HepG2 (cell line): ENCODE data around the gene LITAF. TPM values are rescaled to one million over a fixed set of nuclear protein-coding genes. Genes with fewer than 3 reads are reported as not detected.

ENCODE experiments used
- ATAC-seq: fragments of 200-7000 bp; cut with Tn5 transposase; 3 replicates; pipeline ENCODE4 v1.9.1; 2020; ENCODE audit warnings: mild to moderate bottlenecking, moderate library complexity
- BruUV-seq: library from RNA; stranded (reverse); fragments of 400-500 nt; replicated peaks from 2 replicates; lab custom pipeline; 2021; lab: Mats Ljungman, UMichigan
- CTCF ChIA-PET: fragments of 300-600 bp; formaldehyde crosslinking; extraction: SDS; loops from one replicate; lab custom pipeline; 2021; ENCODE audit warnings: low total read pairs, inconsistent platforms, low intra/inter-chr PET ratio; lab: Yijun Ruan, JAX
- POLR2A ChIA-PET: fragments of 350-600 bp; sonication (Branson Sonifier 250); formaldehyde crosslinking; loops from one replicate; lab custom pipeline; 2020; ENCODE audit warnings: antibody characterized with exemption, inconsistent platforms; lab: Yijun Ruan, JAX
- DNase-seq: peaks from one replicate; pipeline ENCODE4 v3.0.0-alpha.2; 2015; ENCODE audit warnings: low spot score
- FAIRE-seq: peaks from 3 replicates; lab custom pipeline; 2011; peaks lifted over from hg19 to GRCh38; lab: Jason Lieb, UNC
- H2AFZ ChIP-seq: one replicate; pipeline ENCODE4 v1.6.1; 2011; ENCODE audit warnings: low read length, inconsistent platforms
- H3K27ac ChIP-seq: fragments of 300-600 bp; 3 replicates; pipeline ENCODE4 v1.8.0; 2011; ENCODE audit warnings: mixed run types, mild to moderate bottlenecking, mixed read lengths, low read length, inconsistent platforms; ENCODE audit not compliant: insufficient read depth; ENCODE audit errors: extremely low read length
- H3K27me3 ChIP-seq, 2 experiments: fragments of 200-600 bp in 1 of 2; 2 replicates in 1 of 2; 3 replicates in 1 of 2; pipeline versions ENCODE4 v1.6.0 to v1.8.0; 2011; ENCODE audit warnings: low read length in 2 of 2, mild to moderate bottlenecking in 2 of 2, moderate library complexity in 2 of 2, inconsistent platforms in 1 of 2; ENCODE audit not compliant: insufficient read depth in 2 of 2, control insufficient read depth in 1 of 2
- H3K36me3 ChIP-seq, 2 experiments: fragments of 200-600 bp in 1 of 2; replicated peaks in 1 of 2; 2 replicates in 1 of 2; 3 replicates in 1 of 2; pipeline versions ENCODE4 v1.5.1 to v1.8.0; 2011; ENCODE audit warnings: low read length in 2 of 2, inconsistent platforms in 1 of 2; ENCODE audit not compliant: insufficient read depth in 2 of 2, control insufficient read depth in 1 of 2
- H3K4me1 ChIP-seq: 2 replicates; pipeline ENCODE4 v1.5.1; 2012; ENCODE audit warnings: low read length, inconsistent platforms; ENCODE audit not compliant: insufficient read depth
- H3K4me2 ChIP-seq: 2 replicates; pipeline ENCODE4 v1.6.0; 2011; ENCODE audit warnings: low read depth, low read length, inconsistent platforms
- H3K4me3 ChIP-seq, 3 experiments: fragments of 200-600 bp in 1 of 3; sonication (generic), shearing (Covaris generic) in 1 of 3; replicated peaks in 1 of 3; 2 replicates each; pipeline ENCODE4 v1.5.1; 2011 to 2016; ENCODE audit warnings: low read length in 3 of 3, inconsistent platforms in 2 of 3, low read depth in 2 of 3, mild to moderate bottlenecking in 2 of 3, control low read depth in 1 of 3, mixed read lengths in 1 of 3; ENCODE audit not compliant: insufficient read depth in 1 of 3
- H3K79me2 ChIP-seq: one replicate; pipeline ENCODE4 v1.6.1; 2011; ENCODE audit warnings: low read length, inconsistent platforms; ENCODE audit not compliant: insufficient read depth
- H3K9ac ChIP-seq: 2 replicates; pipeline ENCODE4 v1.6.0; 2011; ENCODE audit warnings: mild to moderate bottlenecking, low read depth, low read length, inconsistent platforms; ENCODE audit not compliant: insufficient read depth
- H3K9me3 ChIP-seq: 2 replicates; pipeline ENCODE4 v1.5.1; 2012; ENCODE audit warnings: mild to moderate bottlenecking, low read length
- H4K20me1 ChIP-seq: 2 replicates; pipeline ENCODE4 v1.6.0; 2011; ENCODE audit warnings: inconsistent platforms, mild to moderate bottlenecking, low read length, moderate library complexity; ENCODE audit not compliant: insufficient read depth
- JUN ChIP-seq: sonication (generic); formaldehyde crosslinking; IDR thresholded peaks from 2 replicates; pipeline ENCODE4 v1.4.0; 2020; ENCODE audit warnings: mild to moderate bottlenecking, missing genetic modification reagents
- NFE2L1 ChIP-seq: sonication (generic); formaldehyde crosslinking; IDR thresholded peaks from 2 replicates; pipeline ENCODE4 v1.4.0; 2020; ENCODE audit warnings: missing genetic modification reagents, mild to moderate bottlenecking, borderline replicate concordance
- NFKBIZ ChIP-seq: IDR thresholded peaks from 2 replicates; pipeline ENCODE4 v1.6.1; 2018; ENCODE audit warnings: missing genetic modification reagents, missing compliant biosample characterization
- RFX3 ChIP-seq: IDR thresholded peaks from 2 replicates; pipeline ENCODE4 v1.6.1; 2016; ENCODE audit warnings: missing biosample characterization, missing genetic modification reagents
- ZFX ChIP-seq: sonication (generic); formaldehyde crosslinking; IDR thresholded peaks from 2 replicates; pipeline ENCODE4 v1.4.0; 2020; ENCODE audit warnings: mild to moderate bottlenecking, low read depth, missing genetic modification reagents, moderate library complexity
- ZNF205 ChIP-seq: IDR thresholded peaks from 2 replicates; pipeline ENCODE4 v1.6.1; 2018; ENCODE audit warnings: missing biosample characterization, missing genetic modification reagents
- ZNF543 ChIP-seq: sonication (generic); formaldehyde crosslinking; IDR thresholded peaks from 2 replicates; pipeline ENCODE4 v1.4.0; 2020; ENCODE audit warnings: mild to moderate bottlenecking, missing genetic modification reagents
- ZNF83 ChIP-seq: sonication (generic); formaldehyde crosslinking; IDR thresholded peaks from 2 replicates; pipeline ENCODE4 v1.4.0; 2020; ENCODE audit warnings: missing genetic modification reagents, mild to moderate bottlenecking, borderline replicate concordance
- WGBS: methylation state at CpG from one replicate; pipeline ENCODE4 v1.1.6; 2017; ENCODE audit warnings: low lambda C conversion rate; 5-methylcytosine and 5-hydroxymethylcytosine counted together
- in situ Hi-C: cut with HindIII; loops from 2 replicates; pipeline ENCODE4 v1.10.0; 2017; ENCODE audit warnings: low pct_unique_long_range_greater_than_20kb; ENCODE audit not compliant: extremely low pct_ligation_motif_present
- intact Hi-C: fragments of 100-400 bp; cut with micrococcal nuclease; formaldehyde crosslinking; loops from one replicate; pipeline ENCODE4 v1.10.0; 2022; ENCODE audit not compliant: unreplicated experiment
- polyA plus RNA-seq, 8 experiments: library from polyadenylated mRNA; depleted of rRNA in 3 of 8; stranded (reverse) in 7 of 8; unstranded in 1 of 8; fragments of >200 nt; fragmentation: Illumina TruSeq in 4 of 8; extraction: Trizol in 4 of 8; gene quantifications; 2 replicates each; pipeline versions ENCODE4 v1.2.1 to v1.2.3, GENCODE V29; 2011 to 2016; ENCODE audit warnings: low read depth in 4 of 8, missing spikeins in 1 of 8, mixed read lengths in 1 of 8; ENCODE audit not compliant: insufficient read depth in 1 of 8
- total RNA-seq, 5 experiments: library from RNA; depleted of rRNA; stranded (reverse); fragments of >200 nt; fragmentation: Illumina TruSeq; extraction: Trizol; gene quantifications; 2 replicates each; pipeline ENCODE4 v1.2.3, GENCODE V29; 2016; ENCODE audit warnings: low read depth in 1 of 5
- TF ChIP-seq, protein P1 (sequence below), 2 experiments: sonication (generic) in 1 of 2; formaldehyde crosslinking in 1 of 2; IDR thresholded peaks; 2 replicates each; pipeline versions ENCODE4 v1.4.0 to v1.6.1; 2018 to 2020; ENCODE audit warnings: missing genetic modification reagents in 2 of 2, borderline replicate concordance in 1 of 2, low read depth in 1 of 2, mild to moderate bottlenecking in 1 of 2, missing biosample characterization in 1 of 2
- TF ChIP-seq, protein P2 (sequence below): sonication (generic); formaldehyde crosslinking; IDR thresholded peaks from 2 replicates; pipeline ENCODE4 v1.8.0; 2022; ENCODE audit warnings: missing genetic modification reagents, mild to moderate bottlenecking, borderline replicate concordance

LITAF gene
- total and polyA plus RNA-seq, 2 of the 13 experiments (the other 11 are each of a cell fraction or from before 2014, with no cell fraction given), result 80.1 to 141 TPM

DNA sequence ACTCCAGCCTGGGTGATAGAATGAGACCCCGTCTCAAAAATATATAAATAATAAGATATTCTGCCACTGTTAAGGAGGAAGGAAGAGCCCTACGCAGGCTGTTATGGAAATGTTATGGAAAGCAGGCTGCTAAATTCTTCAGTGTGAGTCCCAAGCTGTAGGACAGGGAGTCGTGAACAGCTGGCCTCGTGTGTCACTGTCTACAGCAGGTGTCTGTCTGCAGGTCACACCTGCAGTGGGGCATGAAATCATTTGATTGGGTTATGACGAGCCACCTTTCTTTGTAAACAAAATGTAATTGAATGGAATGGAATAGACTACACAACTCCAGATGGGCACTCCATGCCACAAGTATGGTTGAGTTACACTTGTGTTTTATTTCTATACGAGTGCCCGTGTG lies 15.6 kb upstream of the LITAF start:
- H3K9ac ChIP-seq, result no peak overlapping the region
- no peaks in the 10 kb centered on the region for H3K79me2 ChIP-seq
- no peak for TF ChIP-seq NFKBIZ
- TF ChIP-seq, protein P1, sequence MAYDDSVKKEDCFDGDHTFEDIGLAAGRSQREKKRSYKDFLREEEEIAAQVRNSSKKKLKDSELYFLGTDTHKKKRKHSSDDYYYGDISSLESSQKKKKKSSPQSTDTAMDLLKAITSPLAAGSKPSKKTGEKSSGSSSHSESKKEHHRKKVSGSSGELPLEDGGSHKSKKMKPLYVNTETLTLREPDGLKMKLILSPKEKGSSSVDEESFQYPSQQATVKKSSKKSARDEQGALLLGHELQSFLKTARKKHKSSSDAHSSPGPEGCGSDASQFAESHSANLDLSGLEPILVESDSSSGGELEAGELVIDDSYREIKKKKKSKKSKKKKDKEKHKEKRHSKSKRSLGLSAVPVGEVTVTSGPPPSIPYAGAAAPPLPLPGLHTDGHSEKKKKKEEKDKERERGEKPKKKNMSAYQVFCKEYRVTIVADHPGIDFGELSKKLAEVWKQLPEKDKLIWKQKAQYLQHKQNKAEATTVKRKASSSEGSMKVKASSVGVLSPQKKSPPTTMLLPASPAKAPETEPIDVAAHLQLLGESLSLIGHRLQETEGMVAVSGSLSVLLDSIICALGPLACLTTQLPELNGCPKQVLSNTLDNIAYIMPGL (CRISPR knock-in tag; IDR thresholded peaks at IDR 0.05; ENCODE audit: borderline replicate concordance in 1 of 2, low read depth in 1 of 2), result no peak
- no peak for TF ChIP-seq ZNF83 (CRISPR knock-in tag)
- no peak for TF ChIP-seq ZNF543 (CRISPR knock-in tag)
- TF ChIP-seq, protein P2, sequence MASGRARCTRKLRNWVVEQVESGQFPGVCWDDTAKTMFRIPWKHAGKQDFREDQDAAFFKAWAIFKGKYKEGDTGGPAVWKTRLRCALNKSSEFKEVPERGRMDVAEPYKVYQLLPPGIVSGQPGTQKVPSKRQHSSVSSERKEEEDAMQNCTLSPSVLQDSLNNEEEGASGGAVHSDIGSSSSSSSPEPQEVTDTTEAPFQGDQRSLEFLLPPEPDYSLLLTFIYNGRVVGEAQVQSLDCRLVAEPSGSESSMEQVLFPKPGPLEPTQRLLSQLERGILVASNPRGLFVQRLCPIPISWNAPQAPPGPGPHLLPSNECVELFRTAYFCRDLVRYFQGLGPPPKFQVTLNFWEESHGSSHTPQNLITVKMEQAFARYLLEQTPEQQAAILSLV, result no peak
- no peak for TF ChIP-seq NFE2L1 (CRISPR knock-in tag)
- TF ChIP-seq RFX3, result no peak
- no peak for TF ChIP-seq ZFX (CRISPR knock-in tag)
- no peak for TF ChIP-seq JUN (CRISPR knock-in tag)
- no peak for TF ChIP-seq ZNF205 (CRISPR knock-in tag)
- H3K4me1 ChIP-seq, result peaks cover 27% of the 10 kb centered on the region
- H3K9me3 ChIP-seq, result no peaks in the 10 kb centered on the region
- ChIA-PET POLR2A (no interaction called here), CTCF (no interaction called here)
- no peak overlapping the region for H3K4me3 ChIP-seq
- H4K20me1 ChIP-seq, result no peaks in the 10 kb centered on the region
- DNase-seq (no peak), FAIRE-seq (no peak), ATAC-seq (no peak)
- WGBS, result 35% methylated on average over 7 of the region's 7 CpGs
- no peaks in the 10 kb centered on the region for H3K36me3 ChIP-seq
- in situ Hi-C loops, result no loop called here
- no TSS peak for BruUV-seq
- intact Hi-C loops, result no loop called here
- no peak overlapping the region for H3K4me2 ChIP-seq
- peaks cover 9 to 72% of the 10 kb centered on the region in 2 experiments for H3K27me3 ChIP-seq
- no peak overlapping the region for H2AFZ ChIP-seq
- H3K27ac ChIP-seq, result no peak overlapping the region
